Immature natural killer cell (primary cell): Measurements from ENCODE around the gene DEPDC5. TPM values are rescaled to one million over a fixed set of nuclear protein-coding genes. Genes with fewer than 3 reads are reported as not detected.
"Not testable (repeated sequence)": the region's sequence is repeated elsewhere in the genome, so short reads cannot be mapped to it uniquely, and the experiment has no call there.

Experiments
- DNase-seq, 3 donors: peaks; one replicate each; pipeline ENCODE4 v3.0.0; 2022; ENCODE audit warnings: mixed read lengths in 1 of 3
- H3K27ac Mint-ChIP-seq, 6 donors: one replicate each; pipeline ENCODE4 v1.8.0; 2020; ENCODE audit warnings: mixed read lengths in 6 of 6, mild to moderate bottlenecking in 5 of 6, inconsistent platforms in 4 of 6, moderate library complexity in 3 of 6
- H3K27me3 Mint-ChIP-seq, 3 donors: one replicate each; pipeline ENCODE4 v1.8.0; 2020 to 2021; ENCODE audit warnings: low read depth in 3 of 3, mild to moderate bottlenecking in 3 of 3, mixed read lengths in 3 of 3, moderate library complexity in 3 of 3, inconsistent platforms in 1 of 3
- H3K36me3 Mint-ChIP-seq, 3 donors: one replicate each; pipeline ENCODE4 v1.8.0; 2020; ENCODE audit warnings: mixed read lengths in 3 of 3, inconsistent platforms in 2 of 3, mild to moderate bottlenecking in 2 of 3
- H3K4me1 Mint-ChIP-seq, 2 donors: one replicate each; pipeline ENCODE4 v1.8.0; 2020; ENCODE audit warnings: inconsistent platforms in 2 of 2, mild to moderate bottlenecking in 2 of 2, mixed read lengths in 2 of 2, moderate library complexity in 1 of 2
- H3K4me3 Mint-ChIP-seq, 5 donors: one replicate each; pipeline ENCODE4 v1.8.0; 2020; ENCODE audit warnings: mild to moderate bottlenecking in 5 of 5, mixed read lengths in 5 of 5, inconsistent platforms in 3 of 5, moderate library complexity in 3 of 5
- H3K9me3 Mint-ChIP-seq, 6 donors: one replicate each; pipeline ENCODE4 v1.8.0; 2020; ENCODE audit warnings: mild to moderate bottlenecking in 6 of 6, mixed read lengths in 6 of 6, inconsistent platforms in 4 of 6, moderate library complexity in 3 of 6
- polyA plus RNA-seq, 3 donors: library from polyadenylated mRNA; unstranded; fragments of 300-500 nt; fragmentation: Illumina TruSeq; gene quantifications; one replicate each; pipeline ENCODE4 v1.2.3, GENCODE V29; 2021

Gene DEPDC5
- 10 to 100 TPM in 1 of 3 donors, 1 to 10 TPM in 2; 3.0 to 14.3 (median 3.9) TPM for polyA plus RNA-seq

DNA sequence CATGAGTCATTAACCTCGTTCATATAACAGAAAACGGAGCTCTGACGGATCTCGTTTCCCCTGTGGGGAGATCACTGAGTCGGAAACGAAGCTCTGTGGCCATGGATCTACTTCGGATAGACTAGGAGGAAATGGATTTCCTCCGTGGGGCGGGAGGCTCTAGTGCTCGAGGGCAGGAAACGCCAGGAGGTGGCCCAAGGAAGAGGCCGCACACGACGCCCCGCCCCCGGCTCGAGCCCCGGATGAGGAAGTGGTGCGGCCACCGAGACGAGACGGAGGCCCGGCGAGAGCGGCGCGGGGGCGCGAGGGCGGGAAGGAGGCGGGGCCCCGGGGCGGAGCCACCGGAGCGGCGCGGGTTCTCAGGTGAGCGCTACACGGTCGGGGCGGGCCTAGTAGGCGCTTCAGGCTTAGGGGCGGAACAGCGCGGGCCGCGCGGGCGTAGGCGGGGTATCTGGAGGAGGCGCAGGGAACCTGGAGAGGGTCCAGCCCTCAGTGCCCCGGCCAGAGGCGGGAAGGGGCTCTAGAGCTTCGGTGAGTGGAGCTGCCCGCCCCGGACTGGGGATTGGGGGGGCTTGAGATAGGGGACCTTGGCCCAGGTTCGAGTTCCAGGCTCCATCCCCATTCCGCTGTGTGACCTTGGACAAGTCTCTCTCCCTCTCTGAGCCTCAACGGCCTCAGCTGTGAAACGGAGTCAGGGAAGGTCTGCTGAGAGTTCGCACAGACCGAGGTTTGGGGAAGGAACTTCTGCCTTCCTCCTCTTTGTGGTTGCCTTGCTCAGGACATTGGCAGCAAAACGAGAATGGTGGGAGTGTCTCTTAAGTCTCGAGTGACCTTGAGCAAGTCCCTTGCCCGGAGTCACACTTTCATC lies at the start of gene DEPDC5:
DEPDC5 (plus strand) TSS at position 386 of the 868 bp plus-strand sequence. CDS start 903 bp downstream, outside the sequence.
- Mint-ChIP-seq H3K4me3 (peak within 1 kb of the TSS; percentile 92 to 97 (median 94)), H3K27ac (peak within 1 kb of the TSS; percentile 96 to 99 (median 98)), H3K36me3 (peaks cover 0 to 2% (median 0%) of the 10 kb centered on the region in 3 donors), H3K27me3 (peaks cover 6 to 7% (median 6%) of the 10 kb centered on the region in 3 donors), H3K9me3 (no peaks in the 10 kb centered on the region), H3K4me1 (peaks cover 42% of the 10 kb centered on the region in 2 donors)
- peak; percentile 97 for DNase-seq

GRCh38 chr22:31707519-31707918 lies 46.3 kb upstream of the DEPDC5 start:
- H3K4me3 Mint-ChIP-seq: no peak overlapping the region

GRCh38 chr22:31711226-31711625 lies 42.6 kb upstream of the DEPDC5 start:
- H3K27me3 Mint-ChIP-seq, H3K27ac Mint-ChIP-seq, H3K9me3 Mint-ChIP-seq, DNase-seq, H3K4me3 Mint-ChIP-seq, H3K4me1 Mint-ChIP-seq: not testable (repeated sequence)
- peaks cover 20 to 48% (median 22%) of the 10 kb centered on the region in 3 donors for H3K36me3 Mint-ChIP-seq

More at GRCh38 chr22:31707519-31707918, 46.3 kb upstream of the DEPDC5 start:
- peaks cover 0 to 2% (median 1%) of the 10 kb centered on the region in 3 donors for H3K27me3 Mint-ChIP-seq
- H3K36me3 Mint-ChIP-seq: peaks cover 14 to 29% (median 16%) of the 10 kb centered on the region in 3 donors
- no peaks in the 10 kb centered on the region for H3K9me3 Mint-ChIP-seq
- no peaks in the 10 kb centered on the region for H3K4me1 Mint-ChIP-seq
- H3K27ac Mint-ChIP-seq: no peak overlapping the region
- DNase-seq: no peak

DNA sequence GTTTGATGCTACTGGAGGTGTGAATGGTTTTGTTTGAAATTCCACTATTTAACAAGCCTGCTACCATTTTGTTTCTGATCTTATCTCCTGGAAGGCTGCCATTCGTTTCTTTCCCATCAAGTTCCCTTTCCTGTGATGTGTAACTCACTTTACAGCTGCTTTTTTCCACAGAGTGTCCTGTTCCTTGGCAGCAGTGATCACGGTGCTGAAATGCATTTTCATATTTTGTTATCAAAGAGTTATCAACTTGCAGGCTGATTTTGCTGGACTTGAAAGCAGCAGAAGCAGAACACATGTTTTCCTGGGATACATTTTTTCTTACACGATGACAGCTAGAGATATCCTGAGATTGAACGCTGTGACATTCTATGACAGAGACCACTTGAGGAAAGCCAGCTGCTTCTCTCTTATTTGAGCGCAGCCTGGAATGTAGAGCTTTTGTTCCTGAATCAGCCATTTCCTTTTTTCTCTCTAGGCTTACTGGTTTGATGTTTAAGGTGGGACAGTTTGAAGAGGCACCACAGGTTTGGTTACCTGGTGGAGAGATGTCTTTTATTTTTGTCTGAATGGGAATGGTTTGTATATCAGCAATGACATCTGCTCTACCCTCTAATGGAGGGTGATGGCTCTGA lies 38.6 kb upstream of the DEPDC5 start:
- Mint-ChIP-seq H3K4me1 (no peaks in the 10 kb centered on the region), H3K9me3 (no peaks in the 10 kb centered on the region), H3K27me3 (no peaks in the 10 kb centered on the region), H3K36me3 (peaks cover 22 to 57% (median 30%) of the 10 kb centered on the region in 3 donors), H3K27ac (peak overlapping the region in 4 of 6 donors; percentile 10 to 35 (median 23)), H3K4me3 (no peak overlapping the region)
- no peak for DNase-seq

GRCh38 chr22:31719850-31720471 lies 33.9 kb upstream of the DEPDC5 start:
- no peaks in the 10 kb centered on the region for H3K27me3 Mint-ChIP-seq
- H3K27ac Mint-ChIP-seq: peak overlapping the region in 1 of 6 donors; percentile 17
- H3K9me3 Mint-ChIP-seq: no peaks in the 10 kb centered on the region
- H3K36me3 Mint-ChIP-seq: peaks cover 17 to 38% (median 25%) of the 10 kb centered on the region in 3 donors
- H3K4me1 Mint-ChIP-seq: no peaks in the 10 kb centered on the region
- no peak overlapping the region for H3K4me3 Mint-ChIP-seq
- DNase-seq: no peak

- H3K4me1 Mint-ChIP-seq: no peaks in the 10 kb centered on the region
- no peaks in the 10 kb centered on the region for H3K9me3 Mint-ChIP-seq
- peaks cover 7 to 16% (median 7%) of the 10 kb centered on the region in 3 donors for H3K36me3 Mint-ChIP-seq
- no peak overlapping the region for H3K4me3 Mint-ChIP-seq
- peaks cover 0 to 1% (median 0%) of the 10 kb centered on the region in 3 donors for H3K27me3 Mint-ChIP-seq
- DNase-seq: no peak
- H3K27ac Mint-ChIP-seq: peak overlapping the region in 1 of 6 donors; percentile 17
Observed at GRCh38 chr22:31723723-31724122, 30.1 kb upstream of the DEPDC5 start.

DNA sequence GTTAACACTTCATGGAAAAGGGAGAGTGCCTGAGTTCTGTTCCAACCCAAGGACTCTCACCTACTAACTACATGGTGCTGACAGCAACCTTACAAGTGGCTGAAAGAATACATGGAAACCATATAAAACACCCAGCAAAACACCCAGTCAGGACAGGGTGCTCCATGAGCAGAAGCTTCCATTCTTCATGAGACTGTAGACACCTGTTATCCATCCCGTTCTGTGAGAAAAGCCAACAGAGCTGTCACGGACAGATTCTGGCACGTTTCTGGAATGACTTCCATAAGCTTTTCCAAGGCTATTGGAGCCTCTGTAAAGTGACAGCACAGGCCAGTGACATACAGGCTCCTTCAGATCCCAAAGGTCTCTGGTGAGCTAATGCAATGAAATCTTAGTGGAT lies 27.1 kb upstream of the DEPDC5 start:
- peaks cover 0 to 12% of the 10 kb centered on the region in 2 donors for H3K4me1 Mint-ChIP-seq

GRCh38 chr22:31728857-31729256 lies 25.0 kb upstream of the DEPDC5 start:
- no peak for DNase-seq
- H3K9me3 Mint-ChIP-seq: no peaks in the 10 kb centered on the region
- H3K27me3 Mint-ChIP-seq: peaks cover 0 to 1% (median 0%) of the 10 kb centered on the region in 3 donors
- H3K4me3 Mint-ChIP-seq: no peak overlapping the region
- no peak overlapping the region for H3K27ac Mint-ChIP-seq
- H3K36me3 Mint-ChIP-seq: peaks cover 0 to 4% (median 0%) of the 10 kb centered on the region in 3 donors
- H3K4me1 Mint-ChIP-seq: peaks cover 4 to 23% of the 10 kb centered on the region in 2 donors

More for the DNA sequence above, 27.1 kb upstream of the DEPDC5 start:
- DNase-seq: no peak
- H3K4me3 Mint-ChIP-seq: no peak overlapping the region
- peaks cover 0 to 1% (median 0%) of the 10 kb centered on the region in 3 donors for H3K27me3 Mint-ChIP-seq
- no peaks in the 10 kb centered on the region for H3K9me3 Mint-ChIP-seq
- H3K36me3 Mint-ChIP-seq: peaks cover 4 to 11% (median 7%) of the 10 kb centered on the region in 3 donors
- H3K27ac Mint-ChIP-seq: no peak overlapping the region

DNA sequence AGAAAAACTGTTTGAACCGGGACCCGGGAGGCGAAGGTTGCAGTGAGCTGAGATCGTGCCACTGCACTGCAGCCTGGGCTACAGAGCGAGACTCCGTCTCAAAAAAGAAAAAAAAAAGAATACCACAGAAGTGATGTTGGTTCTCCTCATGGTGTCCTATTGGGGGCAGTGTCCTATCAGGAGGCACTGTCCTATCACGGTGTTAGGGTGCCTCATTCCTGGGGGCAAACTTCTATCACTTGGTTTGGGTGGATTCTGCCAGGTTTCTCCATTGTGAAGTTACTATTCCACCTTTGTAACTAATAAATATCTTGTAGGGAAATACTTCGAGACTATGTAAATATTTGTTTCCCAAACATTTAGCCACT lies 23.5 kb upstream of the DEPDC5 start:
- Mint-ChIP-seq H3K36me3 (no peaks in the 10 kb centered on the region), H3K27me3 (no peaks in the 10 kb centered on the region), H3K27ac (no peak overlapping the region), H3K4me1 (peaks cover 7 to 36% of the 10 kb centered on the region in 2 donors), H3K4me3 (no peak overlapping the region), H3K9me3 (no peaks in the 10 kb centered on the region)
- DNase-seq: no peak

DNA sequence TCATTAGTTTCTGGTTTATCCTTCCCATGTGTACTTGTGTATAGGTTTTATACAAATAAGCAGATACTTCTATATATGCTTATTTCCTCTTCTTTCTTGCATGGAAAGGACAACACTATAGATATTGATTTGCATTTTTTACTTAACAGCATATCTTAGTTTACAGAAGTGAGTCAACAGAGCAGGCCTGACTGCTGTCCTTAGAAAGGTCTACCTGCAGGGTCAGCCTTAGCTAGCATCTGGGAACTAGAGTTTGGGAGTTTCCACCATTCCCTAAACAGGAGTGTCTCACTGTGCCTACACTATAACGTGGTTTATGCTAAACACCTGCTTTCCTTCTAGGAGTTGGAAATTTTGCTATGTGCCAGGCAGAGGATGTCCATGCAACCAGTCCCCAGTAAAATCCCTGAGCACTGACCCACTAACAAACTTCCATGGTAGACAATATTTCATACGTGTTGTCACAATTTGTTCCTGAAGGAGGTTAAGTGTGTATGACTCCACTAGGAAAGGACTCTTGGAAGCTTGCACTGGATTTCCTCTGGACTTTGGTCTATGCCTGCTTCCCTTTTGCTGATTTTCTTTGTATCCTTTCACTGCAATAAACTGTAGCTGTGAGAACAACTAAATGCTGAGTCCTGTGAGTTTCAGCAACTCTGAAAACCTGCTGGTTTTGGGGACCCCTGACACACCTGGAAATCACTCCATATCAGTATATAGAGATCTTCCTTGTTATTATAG lies 21.6 kb upstream of the DEPDC5 start:
- DNase-seq: no peak
- Mint-ChIP-seq H3K9me3 (no peaks in the 10 kb centered on the region), H3K4me3 (no peak overlapping the region), H3K4me1 (peaks cover 7 to 36% of the 10 kb centered on the region in 2 donors), H3K36me3 (no peaks in the 10 kb centered on the region), H3K27me3 (no peaks in the 10 kb centered on the region), H3K27ac (peak overlapping the region in 4 of 6 donors; percentile 3 to 62 (median 7))

- H3K4me1 Mint-ChIP-seq: peaks cover 13 to 45% of the 10 kb centered on the region in 2 donors
- H3K27me3 Mint-ChIP-seq: no peaks in the 10 kb centered on the region
- H3K27ac Mint-ChIP-seq: peak overlapping the region in 1 of 6 donors; percentile 63
- no peak for DNase-seq
- peaks cover 0 to 8% (median 3%) of the 10 kb centered on the region in 3 donors for H3K36me3 Mint-ChIP-seq
- no peak overlapping the region for H3K4me3 Mint-ChIP-seq
- H3K9me3 Mint-ChIP-seq: no peaks in the 10 kb centered on the region
Observed at GRCh38 chr22:31733580-31734079, 20.2 kb upstream of the DEPDC5 start.

GRCh38 chr22:31734512-31734911 lies 19.3 kb upstream of the DEPDC5 start:
- no peaks in the 10 kb centered on the region for H3K27me3 Mint-ChIP-seq
- peaks cover 17 to 49% of the 10 kb centered on the region in 2 donors for H3K4me1 Mint-ChIP-seq
- H3K36me3 Mint-ChIP-seq: peaks cover 3 to 9% (median 4%) of the 10 kb centered on the region in 3 donors
- no peak overlapping the region for H3K4me3 Mint-ChIP-seq
- peak overlapping the region in 1 of 6 donors; percentile 28 for H3K27ac Mint-ChIP-seq
- no peak for DNase-seq
- H3K9me3 Mint-ChIP-seq: no peaks in the 10 kb centered on the region

DNA sequence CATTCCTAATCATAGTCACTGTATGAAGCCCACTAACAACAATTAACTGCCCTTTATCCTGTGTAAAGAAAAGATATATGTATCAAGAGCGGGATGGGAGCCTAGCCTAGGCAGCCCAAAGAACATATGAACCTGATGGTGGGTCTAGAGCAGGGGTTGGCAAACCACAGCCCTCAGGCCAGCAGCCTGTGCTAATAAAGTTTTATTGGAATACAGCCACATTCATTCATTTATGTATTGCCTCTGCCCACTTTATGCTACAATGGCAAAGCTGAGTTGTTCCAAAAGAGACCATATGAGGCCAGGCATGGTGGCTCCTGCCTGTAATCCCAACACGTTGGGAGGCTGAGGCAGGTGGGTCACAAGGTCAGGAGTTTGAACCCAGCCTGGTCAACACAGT lies 17.4 kb upstream of the DEPDC5 start:
- no peak overlapping the region for H3K4me3 Mint-ChIP-seq
- no peaks in the 10 kb centered on the region for H3K9me3 Mint-ChIP-seq
- peaks cover 24 to 51% of the 10 kb centered on the region in 2 donors for H3K4me1 Mint-ChIP-seq
- H3K27ac Mint-ChIP-seq: no peak overlapping the region
- peaks cover 3 to 9% (median 7%) of the 10 kb centered on the region in 3 donors for H3K36me3 Mint-ChIP-seq
- H3K27me3 Mint-ChIP-seq: no peaks in the 10 kb centered on the region
- no peak for DNase-seq
